GM21515 (cell line): ENCODE data around the gene IGF2BP2.
"Not testable (repeated sequence)": the region's sequence is repeated elsewhere in the genome, so short reads cannot be mapped to it uniquely, and the experiment has no call there.

Source experiments
- ATAC-seq: cut with Tn5 transposase; IDR thresholded peaks from one replicate; pipeline ENCODE4 v1.9.1; 2021; ENCODE audit not compliant: unreplicated experiment

The IGF2BP2 gene

GRCh38 chr3:185825006-185825638 is at the start of gene IGF2BP2:
TSS of gene IGF2BP2 (minus strand) at chr3:185825042. CDS start at chr3:185824960, 82 bp downstream.
- ATAC-seq = peak; percentile 79

DNA sequence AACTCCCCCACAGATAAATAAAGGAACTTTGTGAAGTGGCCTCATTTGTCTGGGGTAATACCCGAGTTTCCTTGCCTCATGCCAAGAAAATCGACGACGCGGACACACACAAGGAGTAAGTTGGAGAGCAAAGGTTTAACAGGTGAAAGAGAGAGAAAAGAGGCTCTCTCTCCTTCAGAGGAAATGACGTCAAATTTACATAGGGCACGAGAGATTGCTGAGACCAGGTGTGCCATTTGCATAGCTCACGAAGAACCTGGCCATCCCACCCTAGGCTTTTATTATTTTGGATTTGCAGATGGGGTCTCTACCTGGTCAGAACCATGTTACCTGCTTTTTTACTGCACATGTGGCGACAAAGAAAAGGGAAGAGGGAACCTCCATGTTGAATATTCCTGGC is 49.3 kb upstream of the IGF2BP2 start:
- no peak for ATAC-seq

GRCh38 chr3:185867650-185868049 is 42.8 kb upstream of the IGF2BP2 start:
- ATAC-seq = no peak

DNA sequence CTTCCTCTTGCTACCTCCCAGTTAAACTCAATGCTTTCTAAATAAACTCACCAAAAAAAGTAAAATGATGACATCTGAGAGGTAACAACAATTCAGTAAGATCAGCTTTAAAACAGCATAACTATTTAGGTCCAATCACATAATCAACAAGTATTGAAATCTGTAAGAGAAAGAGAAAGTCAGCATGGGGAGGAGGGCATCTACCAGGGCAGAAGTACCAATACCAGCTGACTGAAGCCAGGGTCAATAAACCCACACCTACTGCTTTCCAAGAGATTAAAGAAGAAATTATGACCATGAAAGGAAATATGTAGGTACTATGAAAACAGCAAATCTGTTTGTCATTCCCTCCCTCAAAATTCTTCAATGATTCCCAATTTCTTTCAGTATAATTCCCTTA is 42.2 kb upstream of the IGF2BP2 start:
- no peak for ATAC-seq

DNA sequence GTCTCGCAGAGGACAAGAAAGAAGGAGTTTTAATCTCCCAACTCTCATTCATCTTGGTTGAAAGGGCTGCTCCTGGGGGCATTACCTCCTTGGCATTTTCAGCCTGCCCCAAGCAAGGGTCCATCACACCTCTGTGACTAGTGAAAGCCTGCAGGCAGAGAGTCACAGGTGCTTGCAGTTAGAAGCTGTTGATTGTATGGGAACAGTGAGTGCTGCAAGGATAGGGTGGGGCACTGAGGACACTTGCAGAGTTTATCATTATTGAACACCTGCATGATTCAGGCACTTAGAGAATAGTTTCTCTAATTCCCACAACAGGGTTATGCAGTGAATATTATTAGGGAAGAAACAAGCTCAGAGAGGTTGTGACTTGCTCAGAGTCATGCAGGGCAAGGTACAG is 41.7 kb upstream of the IGF2BP2 start:
- no peak for ATAC-seq

- no peak for ATAC-seq
These were observed 40.4 kb upstream of the IGF2BP2 start for GRCh38 chr3:185865247-185865646.

- no peak for ATAC-seq
These were observed 39.9 kb upstream of the IGF2BP2 start for GRCh38 chr3:185864767-185865166.

- no peak for ATAC-seq
These were observed 38.1 kb upstream of the IGF2BP2 start for GRCh38 chr3:185862920-185863319.

DNA sequence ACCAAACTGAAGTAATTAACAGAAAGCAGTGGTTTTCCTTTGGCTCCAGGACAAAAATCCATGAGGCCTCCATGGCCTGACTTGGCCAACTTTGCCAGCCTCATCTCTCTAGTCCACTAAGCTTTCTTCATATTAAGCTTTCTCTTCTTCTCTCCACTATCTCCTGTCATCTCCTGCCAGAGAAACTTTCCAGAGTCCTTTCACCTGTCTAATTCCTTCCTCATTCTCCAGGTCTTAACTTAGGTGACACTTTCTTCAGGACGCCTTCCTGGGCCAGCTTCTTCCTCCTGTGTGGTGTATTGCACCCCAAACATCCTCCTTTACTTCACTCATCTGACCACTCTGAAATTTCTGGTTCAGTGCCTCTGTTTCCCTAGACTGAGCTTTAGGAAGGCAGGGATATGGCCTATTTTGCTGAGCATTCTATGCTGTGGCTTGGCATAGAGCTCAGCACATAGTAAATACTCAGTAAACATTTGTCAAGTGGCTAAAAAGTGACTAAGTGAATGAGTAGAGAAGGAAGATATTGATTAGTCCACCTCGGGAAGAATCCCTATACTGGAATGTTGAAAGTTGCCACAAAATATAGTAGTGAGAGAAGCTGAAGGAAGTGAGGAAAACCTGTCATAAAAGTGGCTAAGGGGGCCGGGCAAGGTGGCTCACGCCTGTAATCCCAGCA is 34.6 kb upstream of the IGF2BP2 start:
- ATAC-seq = no peak

DNA sequence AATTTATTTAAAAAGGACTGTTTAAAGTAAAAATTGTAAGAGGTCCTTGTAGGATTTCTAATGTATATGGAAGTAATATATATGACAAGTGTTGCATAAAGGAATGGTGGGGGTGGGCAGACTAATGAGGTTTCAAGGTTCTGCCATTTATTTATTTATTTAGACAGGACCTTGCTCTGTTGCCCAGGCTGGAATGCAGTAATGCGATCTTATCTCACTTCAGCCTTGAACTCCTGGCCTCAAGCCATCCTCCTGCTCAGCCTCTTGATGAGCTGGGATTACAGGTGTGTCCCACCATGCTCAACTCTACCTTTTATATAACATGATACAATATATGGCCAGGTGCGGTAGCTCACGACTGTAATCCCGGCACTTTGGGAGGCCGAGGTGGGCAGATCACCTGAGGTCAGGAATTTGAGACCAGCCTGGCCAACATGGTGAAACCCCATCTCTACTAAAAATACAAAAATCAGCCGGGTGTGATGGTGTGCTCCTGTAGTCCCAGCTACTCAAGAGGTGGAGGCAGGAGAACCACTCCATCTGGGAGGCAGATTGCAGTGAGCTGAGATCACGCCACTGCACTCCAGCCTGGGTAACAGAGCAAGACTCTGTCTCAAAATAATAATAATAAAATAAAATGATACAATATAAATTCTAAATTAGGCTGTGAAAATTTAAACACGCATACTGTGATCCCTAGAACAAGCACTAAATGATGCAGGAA is 33.8 kb upstream of the IGF2BP2 start:
- ATAC-seq = no peak

- ATAC-seq = no peak
These were observed 32.4 kb upstream of the IGF2BP2 start for GRCh38 chr3:185857208-185857607.

GRCh38 chr3:185856652-185857051 is 31.8 kb upstream of the IGF2BP2 start:
- ATAC-seq = no peak

DNA sequence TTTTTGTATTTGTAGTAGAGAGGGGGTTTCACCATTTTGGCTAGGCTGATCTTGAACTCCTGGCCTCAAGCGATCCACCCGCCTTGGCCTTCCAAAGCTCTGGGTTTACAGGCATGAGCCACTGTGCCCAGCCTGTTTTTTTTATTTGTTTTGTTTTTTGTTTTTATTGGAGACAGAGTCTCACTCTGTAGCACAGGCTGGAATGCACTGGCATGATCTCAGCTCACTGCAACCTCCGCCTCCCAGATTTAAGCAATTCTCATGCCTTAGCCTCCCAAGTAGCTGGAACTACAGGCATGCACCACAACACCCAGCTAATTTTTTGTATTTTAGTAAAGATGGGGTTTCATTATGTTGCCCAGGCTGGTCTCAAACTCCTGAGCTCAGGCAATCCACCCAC is 28.9 kb upstream of the IGF2BP2 start:
- not testable (repeated sequence) for ATAC-seq

DNA sequence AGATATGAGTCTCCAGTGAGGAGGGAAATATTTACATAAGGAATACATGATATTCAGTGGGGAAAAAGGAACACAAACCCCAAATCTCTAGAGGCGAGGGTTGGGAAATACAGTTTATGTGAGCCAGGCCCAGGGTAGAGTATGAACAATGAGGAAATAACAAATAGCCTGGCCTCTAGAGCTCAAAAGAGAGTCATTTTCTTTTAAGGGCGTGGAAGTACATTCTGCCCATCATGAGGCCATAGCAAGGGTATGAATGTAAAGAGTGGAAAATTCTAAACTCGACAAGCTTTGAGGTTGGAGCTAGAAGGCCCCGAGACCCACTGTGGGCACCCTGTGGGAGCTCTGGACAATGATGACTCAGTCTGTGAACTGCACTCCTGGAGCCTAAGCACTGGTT is 27.8 kb upstream of the IGF2BP2 start:
- no peak for ATAC-seq

GRCh38 chr3:185851959-185852358 is 27.1 kb upstream of the IGF2BP2 start:
- ATAC-seq = no peak

- no peak for ATAC-seq
These were observed 26.2 kb upstream of the IGF2BP2 start for GRCh38 chr3:185851046-185851445.

- ATAC-seq = no peak
These were observed 22.7 kb upstream of the IGF2BP2 start for GRCh38 chr3:185847506-185847905.

GRCh38 chr3:185846037-185846436 is 21.2 kb upstream of the IGF2BP2 start:
- no peak for ATAC-seq

DNA sequence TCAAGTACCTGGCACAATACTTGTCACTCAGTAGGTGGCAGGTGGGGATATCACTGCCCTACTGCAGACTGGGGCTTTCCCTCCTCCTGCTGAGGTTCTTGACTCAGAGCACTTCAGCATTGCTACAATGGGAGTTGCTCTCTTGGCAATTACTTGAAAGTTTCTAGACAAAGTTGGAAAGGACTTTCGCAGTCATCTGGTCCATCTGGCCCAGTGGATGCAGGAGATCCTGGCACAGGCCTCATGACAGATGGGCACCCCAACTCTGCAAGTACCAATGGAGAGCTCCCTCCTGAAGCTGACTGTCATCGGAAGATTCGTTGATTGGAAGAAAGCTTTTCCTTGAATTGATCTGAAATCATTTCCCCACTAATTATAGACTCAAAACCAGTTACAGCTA is 19.2 kb upstream of the IGF2BP2 start:
- ATAC-seq = no peak

DNA sequence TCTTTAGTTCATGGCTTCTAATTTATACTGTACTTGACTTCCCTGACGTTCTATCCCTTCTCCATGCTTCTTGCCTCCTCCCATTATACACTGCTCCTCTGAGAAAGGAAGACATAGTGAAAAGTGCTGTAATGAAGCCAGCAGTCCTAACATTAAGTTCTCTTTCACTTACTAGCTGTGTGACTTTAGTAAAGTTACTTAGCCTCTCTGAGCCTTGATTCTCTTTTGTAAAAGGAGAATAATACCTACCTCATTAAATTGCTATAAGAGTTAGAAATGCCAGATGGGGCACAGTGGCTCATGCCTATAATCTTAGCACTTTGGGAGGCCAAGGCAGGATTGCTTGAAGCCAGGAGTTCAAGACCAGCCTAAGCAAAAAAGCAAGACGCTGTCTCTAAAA is 18.8 kb upstream of the IGF2BP2 start:
- ATAC-seq = no peak

DNA sequence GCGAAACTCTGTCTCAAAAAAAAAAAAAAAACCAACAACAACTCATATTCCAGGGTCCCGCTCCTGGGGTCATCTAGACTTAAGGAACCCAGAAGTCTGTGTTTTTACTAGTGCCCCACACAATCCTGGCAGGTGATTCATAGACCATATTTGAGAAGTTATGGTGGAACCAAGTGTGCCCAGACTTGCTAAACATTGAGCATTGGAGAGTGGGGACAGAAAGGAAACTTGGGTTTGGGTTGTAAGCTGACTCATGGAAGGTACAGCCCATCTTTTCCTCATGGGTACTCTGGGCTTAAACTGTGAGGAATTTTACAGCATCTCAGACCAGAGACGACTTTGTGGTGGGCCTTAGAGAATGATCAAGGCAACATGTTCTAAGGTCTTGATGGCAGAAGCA is 18.3 kb upstream of the IGF2BP2 start:
- no peak for ATAC-seq

GRCh38 chr3:185842241-185842640 is 17.4 kb upstream of the IGF2BP2 start:
- ATAC-seq = no peak
